H1 (cell line): ENCODE measurements around the gene CALCR. TPM values are rescaled to one million over a fixed set of nuclear protein-coding genes. Genes with fewer than 3 reads are reported as not detected.

Experiments
- CTCF ChIA-PET: fragments of 300-600 bp; sonication (Branson Sonifier 250); formaldehyde crosslinking; loops from one replicate; lab custom pipeline; 2021; ENCODE audit not compliant: partially characterized antibody; lab: Charles Lee
- POLR2A ChIA-PET: fragments of 300-600 bp; sonication (Branson Sonifier 250); formaldehyde crosslinking; loops from one replicate; lab custom pipeline; 2021; ENCODE audit warnings: inconsistent platforms; ENCODE audit not compliant: partially characterized antibody; lab: Charles Lee
- DNase-seq, 2 experiments: peaks; one replicate each; pipeline versions ENCODE4 v3.0.0 to v3.0.0-alpha.2; 2010 to 2022; ENCODE audit warnings: low spot score in 2 of 2, low read depth in 1 of 2, mixed read lengths in 1 of 2
- FAIRE-seq: peaks from 2 replicates; lab custom pipeline; 2011; peaks lifted over from hg19 to GRCh38; lab: Jason Lieb, UNC
- H2AFZ ChIP-seq: 2 replicates; pipeline ENCODE4 v1.8.1; 2012; ENCODE audit warnings: low read length, inconsistent platforms
- H2AK5ac ChIP-seq: 2 replicates; pipeline ENCODE4 v1.6.1; 2013; ENCODE audit warnings: low read depth, low read length
- H2BK120ac ChIP-seq: replicated peaks from 2 replicates; pipeline ENCODE3; 2013; ENCODE audit warnings: low read depth, low read length, inconsistent platforms
- H2BK12ac ChIP-seq: 2 replicates; pipeline ENCODE4 v1.6.1; 2013; ENCODE audit warnings: low read depth, low read length
- H2BK15ac ChIP-seq: 2 replicates; pipeline ENCODE4 v1.6.1; 2013; ENCODE audit warnings: low read length
- H2BK20ac ChIP-seq: 2 replicates; pipeline ENCODE4 v1.6.1; 2013; ENCODE audit warnings: low read length
- H2BK5ac ChIP-seq: 2 replicates; pipeline ENCODE4 v1.6.1; 2013; ENCODE audit warnings: low read depth, low read length
- H3K14ac ChIP-seq: 2 replicates; pipeline ENCODE4 v1.6.1; 2013; ENCODE audit warnings: inconsistent platforms; ENCODE audit not compliant: insufficient read length
- H3K18ac ChIP-seq: 2 replicates; pipeline ENCODE4 v1.6.1; 2013; ENCODE audit warnings: low read length; ENCODE audit errors: extremely low read depth
- H3K23ac ChIP-seq: 2 replicates; pipeline ENCODE4 v1.6.1; 2013; ENCODE audit warnings: inconsistent platforms; ENCODE audit not compliant: insufficient read length
- H3K23me2 ChIP-seq: 2 replicates; pipeline ENCODE4 v1.6.1; 2013; ENCODE audit warnings: low read depth, low read length
- H3K27ac ChIP-seq: 2 replicates; pipeline ENCODE4 v1.6.1; 2011; ENCODE audit warnings: low read depth, low read length, inconsistent platforms
- H3K27me3 ChIP-seq, 4 experiments: replicated peaks in 1 of 4; 1 replicate in 1 of 4; 2 replicates in 3 of 4; pipeline versions ENCODE4 v1.6.1 to v1.8.1; 2011 to 2013; ENCODE audit warnings: low read length in 3 of 4, mild to moderate bottlenecking in 3 of 4, inconsistent platforms in 2 of 4, mixed read lengths in 2 of 4, moderate library complexity in 1 of 4; ENCODE audit not compliant: control insufficient read depth in 3 of 4, insufficient read depth in 3 of 4; ENCODE audit errors: extremely low read depth in 1 of 4
- H3K36me3 ChIP-seq, 4 experiments: 2 replicates each; pipeline versions ENCODE4 v1.6.1 to v1.8.1; 2011 to 2013; ENCODE audit warnings: mild to moderate bottlenecking in 4 of 4, low read length in 3 of 4, moderate library complexity in 2 of 4, control low read depth in 1 of 4, inconsistent platforms in 1 of 4; ENCODE audit not compliant: insufficient read depth in 4 of 4, control insufficient read depth in 2 of 4
- H3K4ac ChIP-seq: replicated peaks from 2 replicates; pipeline ENCODE3; 2013; ENCODE audit warnings: low read length, low read depth, mixed read lengths, inconsistent platforms; ENCODE audit not compliant: insufficient read length
- H3K4me1 ChIP-seq, 4 experiments: replicated peaks in 1 of 4; 1 replicate in 1 of 4; 2 replicates in 3 of 4; pipeline versions ENCODE4 v1.6.1 to v1.8.1; 2011 to 2013; ENCODE audit warnings: low read length in 3 of 4, inconsistent platforms in 2 of 4, mixed read lengths in 1 of 4; ENCODE audit not compliant: insufficient read depth in 4 of 4, control insufficient read depth in 3 of 4
- H3K4me2 ChIP-seq, 2 experiments: 2 replicates each; pipeline versions ENCODE4 v1.6.1 to v1.8.1; 2011 to 2013; ENCODE audit warnings: low read depth in 2 of 2, low read length in 2 of 2, control low read depth in 1 of 2, inconsistent platforms in 1 of 2, mild to moderate bottlenecking in 1 of 2; ENCODE audit not compliant: insufficient read depth in 1 of 2
- H3K4me3 ChIP-seq, 4 experiments: fragments of 200-600, 300-600 bp in 1 of 4; sonication (generic), shearing (Covaris generic), sonication (Bioruptor Twin) in 1 of 4; 2 replicates each; pipeline versions ENCODE4 v1.5.1 to v1.8.1; 2011 to 2016; ENCODE audit warnings: low read length in 4 of 4, low read depth in 3 of 4, control low read depth in 2 of 4, inconsistent platforms in 2 of 4, mild to moderate bottlenecking in 2 of 4, mixed read lengths in 1 of 4, moderate library complexity in 1 of 4; ENCODE audit not compliant: insufficient read depth in 2 of 4; ENCODE audit errors: extremely low read depth in 1 of 4
- H3K56ac ChIP-seq: replicated peaks from 2 replicates; pipeline ENCODE3; 2013; ENCODE audit warnings: low read depth, mild to moderate bottlenecking, mixed read lengths, low read length, inconsistent platforms; ENCODE audit not compliant: insufficient read length
- H3K79me1 ChIP-seq: 2 replicates; pipeline ENCODE4 v1.6.1; 2013; ENCODE audit warnings: low read depth, low read length, control low read depth
- H3K79me2 ChIP-seq, 2 experiments: 2 replicates each; pipeline versions ENCODE4 v1.6.1 to v1.8.1; 2012 to 2013; ENCODE audit warnings: low read length in 2 of 2, mild to moderate bottlenecking in 2 of 2, inconsistent platforms in 1 of 2; ENCODE audit not compliant: insufficient read depth in 2 of 2, control insufficient read depth in 1 of 2
- H3K9ac ChIP-seq, 4 experiments: replicated peaks in 1 of 4; 1 replicate in 1 of 4; 2 replicates in 3 of 4; pipeline versions ENCODE4 v1.6.1 to v1.8.1; 2011 to 2013; ENCODE audit warnings: low read depth in 3 of 4, low read length in 3 of 4, control low read depth in 2 of 4, mild to moderate bottlenecking in 2 of 4, moderate library complexity in 2 of 4, inconsistent platforms in 1 of 4; ENCODE audit errors: extremely low read depth in 1 of 4
- H3K9me3 ChIP-seq, 2 experiments: 2 replicates each; pipeline versions ENCODE4 v1.6.1 to v1.8.1; 2012 to 2013; ENCODE audit warnings: mild to moderate bottlenecking in 2 of 2, moderate library complexity in 2 of 2, control low read depth in 1 of 2, inconsistent platforms in 1 of 2, low read depth in 1 of 2, low read length in 1 of 2, mixed read lengths in 1 of 2; ENCODE audit not compliant: insufficient read depth in 2 of 2
- H4K20me1 ChIP-seq, 2 experiments: replicated peaks in 1 of 2; 2 replicates each; pipeline versions ENCODE3 to v1.8.1; 2011 to 2013; ENCODE audit warnings: inconsistent platforms in 2 of 2, low read length in 2 of 2, mild to moderate bottlenecking in 1 of 2; ENCODE audit not compliant: insufficient read depth in 2 of 2, control insufficient read depth in 1 of 2
- H4K5ac ChIP-seq: 2 replicates; pipeline ENCODE4 v1.6.1; 2013; ENCODE audit warnings: low read length, low read depth, mixed read lengths, inconsistent platforms; ENCODE audit not compliant: insufficient read length
- H4K8ac ChIP-seq: 2 replicates; pipeline ENCODE4 v1.8.0; 2013; ENCODE audit warnings: mild to moderate bottlenecking, moderate library complexity, low read length, inconsistent platforms; ENCODE audit not compliant: insufficient read depth; ENCODE audit errors: extremely low read depth
- H4K91ac ChIP-seq: replicated peaks from 2 replicates; pipeline ENCODE3; 2013; ENCODE audit warnings: low read length, mixed read lengths, inconsistent platforms; ENCODE audit not compliant: insufficient read length
- BACH1 ChIP-seq: IDR thresholded peaks from 2 replicates; pipeline ENCODE4 v1.6.1; 2012; ENCODE audit warnings: low read length, improper control_type of control experiment
- CHD2 ChIP-seq: IDR thresholded peaks from 2 replicates; pipeline ENCODE4 v1.6.1; 2012; ENCODE audit warnings: low read length, improper control_type of control experiment
- EGR1 ChIP-seq: IDR thresholded peaks from 2 replicates; pipeline ENCODE4 v1.6.1; 2011; ENCODE audit warnings: low read depth, low read length, borderline replicate concordance
- HDAC2 ChIP-seq, 2 experiments: fragments of 300-600 bp in 1 of 2; sonication (generic) in 1 of 2; IDR thresholded peaks; 2 replicates each; pipeline ENCODE4 v1.6.1; 2011 to 2012; ENCODE audit warnings: low read depth in 2 of 2, low read length in 2 of 2, mild to moderate bottlenecking in 2 of 2, moderate library complexity in 2 of 2, borderline replicate concordance in 1 of 2, inconsistent platforms in 1 of 2
- KDM1A ChIP-seq: fragments of 200-600, 300-600 bp; sonication (generic); IDR thresholded peaks from 2 replicates; pipeline ENCODE4 v1.7.1; 2016; ENCODE audit warnings: mild to moderate bottlenecking, low read length, borderline replicate concordance
- MAX ChIP-seq: IDR thresholded peaks from 2 replicates; pipeline ENCODE4 v1.6.1; 2012; ENCODE audit warnings: inconsistent platforms
- NANOG ChIP-seq: IDR thresholded peaks from 2 replicates; pipeline ENCODE4 v1.6.1; 2011; ENCODE audit warnings: low read length, low read depth, mild to moderate bottlenecking, inconsistent platforms; ENCODE audit not compliant: insufficient read depth, poor library complexity, severe bottlenecking
- PHF8 ChIP-seq: fragments of 200-600 bp; sonication (generic); conservative IDR thresholded peaks from 2 replicates; pipeline ENCODE4 v1.7.1; 2012; ENCODE audit warnings: low read depth, mild to moderate bottlenecking, inconsistent platforms, low read length, moderate library complexity
- SIN3A ChIP-seq, 2 experiments: IDR thresholded peaks in 1 of 2; conservative IDR thresholded peaks in 1 of 2; 2 replicates each; pipeline ENCODE4 v1.6.1; 2011 to 2012; ENCODE audit warnings: low read length in 2 of 2, improper control_type of control experiment in 1 of 2, low read depth in 1 of 2, mild to moderate bottlenecking in 1 of 2
- SRF ChIP-seq: IDR thresholded peaks from 2 replicates; pipeline ENCODE4 v1.6.1; 2011; ENCODE audit warnings: mild to moderate bottlenecking, low read depth, low read length, moderate library complexity
- TEAD4 ChIP-seq: IDR thresholded peaks from 2 replicates; pipeline ENCODE4 v1.6.1; 2012; ENCODE audit warnings: low read depth, low read length, inconsistent platforms, mixed read lengths
- WGBS, 2 experiments: shearing (Covaris generic) in 1 of 2; methylation state at CpG; one replicate each; pipeline versions ENCODE4 v1.1.6 to v1.1.7; 2013 to 2015; ENCODE audit warnings: low lambda C conversion rate in 2 of 2, mixed read lengths in 2 of 2, inconsistent platforms in 1 of 2, low coverage in 1 of 2, missing lambda C conversion rate in 1 of 2; ENCODE audit not compliant: insufficient replicate concordance in 2 of 2, insufficient coverage in 1 of 2, insufficient read length in 1 of 2; ENCODE audit errors: extremely low coverage in 1 of 2, missing lambda C conversion rate in 1 of 2; 5-methylcytosine and 5-hydroxymethylcytosine counted together
- polyA plus RNA-seq, 7 experiments: library from polyadenylated mRNA; depleted of rRNA in 3 of 7; stranded (reverse) in 5 of 7; unstranded in 2 of 7; fragments of >200 nt in 5 of 7; fragments of 200-250 nt in 2 of 7; gene quantifications; 1 replicate in 5 of 7; 2 replicates in 1 of 7; 4 replicates in 1 of 7; pipeline versions ENCODE4 v1.2.1 to v1.2.3, GENCODE V29; 2011 to 2013; ENCODE audit warnings: missing spikeins in 2 of 7, mixed read lengths in 2 of 7
- total RNA-seq: library from RNA; stranded (reverse); fragmentation: NEBNext Ultra II Directional; extraction: Animal tissue kit (Norgen Biotek cat#: 25700); gene quantifications from 2 replicates; pipeline ENCODE4 v1.2.1, GENCODE V29; 2021

The CALCR gene
- total and polyA plus RNA-seq, 2 of the 8 experiments (the other 6 are each of a cell fraction or from before 2014, with no cell fraction given), result 1.0 to 3.6 TPM

DNA sequence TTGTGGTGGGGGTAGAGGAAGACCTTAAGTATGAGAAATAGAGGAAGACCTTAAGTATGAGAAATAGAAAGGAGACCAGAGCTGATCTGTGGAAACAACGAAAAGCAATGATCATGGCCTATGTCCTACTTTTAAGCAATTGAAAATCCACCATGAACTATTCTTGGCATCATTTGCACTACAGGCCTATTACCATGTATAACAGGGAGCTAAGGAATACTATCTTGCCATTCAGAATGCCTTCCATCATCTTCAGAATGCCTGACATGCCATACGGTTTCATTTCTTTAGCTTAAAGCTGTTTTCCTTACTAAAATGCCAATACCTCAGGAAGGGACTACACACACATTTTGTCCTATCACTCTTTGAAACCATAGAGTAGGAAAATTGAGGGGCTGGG lies 127.0 kb downstream of the CALCR start:
- ChIA-PET CTCF (interaction anchor here (0.6 to 1.4 kb wide), 5 partner anchors 11 to 203 kb away, joined by 3 to 4 read pairs (median 3); no protein-coding TSS in a partner anchor), POLR2A (no interaction called here)
- Histone ChIP-seq H2BK15ac (no peak overlapping the region), H3K79me1 (no peaks in the 10 kb centered on the region), H4K91ac (no peak overlapping the region), H3K4me3 (no peak overlapping the region), H2AFZ (no peak overlapping the region), H3K79me2 (no peaks in the 10 kb centered on the region), H4K20me1 (no peaks in the 10 kb centered on the region), H2BK5ac (no peak overlapping the region), H3K9me3 (no peaks in the 10 kb centered on the region), H2AK5ac (no peak overlapping the region), H3K23ac (no peak overlapping the region), H3K14ac (no peak overlapping the region), H2BK20ac (no peak overlapping the region), H2BK120ac (no peak overlapping the region), H3K27me3 (peaks cover 0 to 1% (median 0%) of the 10 kb centered on the region in 4 experiments; a peak in 1 of 7 replicates), H3K18ac (no peak overlapping the region), H3K4ac (no peak overlapping the region), H3K4me1 (no peaks in the 10 kb centered on the region), H3K23me2 (no peaks in the 10 kb centered on the region), H4K5ac (no peak overlapping the region), H3K27ac (no peak overlapping the region), H3K36me3 (no peaks in the 10 kb centered on the region), H3K4me2 (no peak overlapping the region), H3K9ac (no peak overlapping the region), H2BK12ac (no peak overlapping the region), H4K8ac (no peak overlapping the region), H3K56ac (no peak overlapping the region)
- FAIRE-seq, result no peak
- WGBS, 2 experiments, result 90% methylated on average over 2 of the region's 2 CpGs; no CpG with 5 or more reads in 1 of the 2 experiments
- no peak for TF ChIP-seq MAX
- TF ChIP-seq KDM1A, result no peak
- TF ChIP-seq CHD2, result no peak
- no peak for TF ChIP-seq HDAC2 (IDR thresholded peaks at IDR 0.05; ENCODE audit: borderline replicate concordance in 1 of 2, low read depth in 2 of 2, low read length in 2 of 2)
- TF ChIP-seq SRF, result no peak
- TF ChIP-seq NANOG, result no peak
- no peak for TF ChIP-seq TEAD4
- TF ChIP-seq EGR1, result no peak
- TF ChIP-seq PHF8, result no peak
- TF ChIP-seq SIN3A (conservative IDR thresholded peaks at IDR 0.05 in 1 of 2, IDR thresholded peaks at IDR 0.05 in 1 of 2; ENCODE audit: low read depth in 1 of 2, low read length in 2 of 2), result no peak
- TF ChIP-seq BACH1, result no peak
- DNase-seq, result no peak
